Measurements from ENCODE around the gene TAOK3. TPM values are rescaled to one million over a fixed set of nuclear protein-coding genes. Genes with fewer than 3 reads are reported as not detected.

TAOK3 gene
- total and polyA plus RNA-seq, 3 experiments from 2014 or later = 52.5 to 129 (median 53.0) TPM

DNA sequence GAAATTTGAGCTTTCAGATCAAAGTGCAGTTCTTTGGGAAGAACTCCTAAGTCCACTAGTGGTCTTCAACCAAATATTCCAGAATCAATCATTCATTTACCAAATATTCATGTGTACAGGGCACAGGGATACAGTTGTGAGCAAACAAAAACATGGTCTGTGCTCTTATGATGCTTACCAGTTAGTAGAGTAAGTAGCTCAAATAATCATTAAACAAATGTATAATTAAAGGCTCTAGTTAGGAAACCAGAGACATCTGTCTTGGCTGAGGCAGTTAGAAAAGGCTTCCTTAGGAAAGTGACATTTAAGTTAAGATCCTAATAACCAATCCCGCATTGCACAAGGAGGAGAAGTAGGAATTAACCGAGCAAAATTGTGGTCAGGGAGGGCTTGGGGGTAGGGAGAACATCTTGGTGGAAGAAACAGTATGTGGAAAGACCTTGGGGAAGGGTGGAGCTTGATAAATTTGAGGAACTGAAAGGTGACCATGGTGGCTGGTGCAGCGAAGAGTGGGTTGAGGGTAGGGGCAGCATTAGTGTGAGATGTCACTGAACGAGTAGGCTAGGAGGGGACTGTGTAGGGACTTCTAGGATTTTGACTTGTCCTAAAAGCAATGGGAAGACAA is 196.8 kb downstream of the TAOK3 start:
- Mint-ChIP-seq H3K4me3 (no peak overlapping the region), H3K27me3 (peaks cover 0 to 3% of the 10 kb centered on the region in 2 donors), H3K4me1 (peaks cover 0 to 2% (median 0%) of the 10 kb centered on the region in 3 donors), H3K9me3 (no peaks in the 10 kb centered on the region), H3K27ac (peak overlapping the region in 1 of 8 donors; percentile 31), H3K36me3 (peaks cover 18 to 74% (median 34%) of the 10 kb centered on the region in 3 donors)
- Histone ChIP-seq H3K4me3 (ENCODE audit: low read length) (no peak overlapping the region), H3K9me3 (ENCODE audit: low read length) (no peaks in the 10 kb centered on the region), H3K27ac (ENCODE audit: low read depth, low read length) (no peak overlapping the region), H3K36me3 (ENCODE audit: insufficient read depth, low read length) (peaks cover 49% of the 10 kb centered on the region), H3K27me3 (ENCODE audit: insufficient read depth, low read length, poor library complexity, severe bottlenecking) (no peaks in the 10 kb centered on the region), H3K4me1 (ENCODE audit: insufficient read depth, low read length) (no peaks in the 10 kb centered on the region)
- DNase-seq = no peak
- POLR2A ChIA-PET = no interaction called here
- CTCF ChIA-PET = interaction anchor here (0.8 to 3.7 kb wide), 3 partner anchors 40 to 201 kb away, joined by 3 to 12 read pairs (median 4); partner anchors contain the start of genes PEBP1 and SUDS3

DNA sequence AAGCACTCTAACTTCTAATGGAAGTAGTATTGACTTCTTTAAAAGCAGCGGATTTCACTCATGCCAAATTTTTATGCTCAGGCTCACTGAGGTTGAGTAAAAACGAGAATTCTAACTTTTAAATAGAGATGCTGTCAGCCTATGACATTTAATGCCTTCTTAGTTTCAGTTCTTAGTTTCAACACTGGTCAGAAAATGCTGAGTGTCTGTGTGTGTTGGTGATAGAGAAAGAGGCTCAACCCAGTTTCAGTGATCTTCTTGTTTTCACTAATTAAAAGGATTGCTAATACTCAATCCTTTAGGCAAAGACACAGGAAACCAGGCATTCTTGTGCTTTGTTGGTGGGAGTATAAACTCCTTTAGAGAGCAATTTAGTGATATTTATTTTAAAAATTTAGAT is 205.8 kb downstream of the TAOK3 start:
- POLR2A ChIA-PET = no interaction called here
- no peaks in the 10 kb centered on the region for H3K9me3 ChIP-seq (ENCODE audit: low read length)
- H3K27me3 ChIP-seq (ENCODE audit: insufficient read depth, low read length, poor library complexity, severe bottlenecking) = no peaks in the 10 kb centered on the region
- Mint-ChIP-seq H3K4me3 (no peak overlapping the region), H3K36me3 (peaks cover 10 to 75% (median 21%) of the 10 kb centered on the region in 3 donors), H3K27ac (peak overlapping the region in 1 of 8 donors; percentile 61), H3K27me3 (no peaks in the 10 kb centered on the region), H3K4me1 (peaks cover 4 to 6% (median 6%) of the 10 kb centered on the region in 3 donors), H3K9me3 (no peaks in the 10 kb centered on the region)
- no peak overlapping the region for H3K27ac ChIP-seq (ENCODE audit: low read depth, low read length)
- H3K4me1 ChIP-seq (ENCODE audit: insufficient read depth, low read length) = peaks cover 15% of the 10 kb centered on the region
- peaks cover 15% of the 10 kb centered on the region for H3K36me3 ChIP-seq (ENCODE audit: insufficient read depth, low read length)
- no peak overlapping the region for H3K4me3 ChIP-seq (ENCODE audit: low read length)
- no peak for DNase-seq
- CTCF ChIA-PET = interaction anchor here (1.0 kb wide), 1 partner anchor 212 kb away, joined by 3 read pairs; no protein-coding TSS in a partner anchor

DNA sequence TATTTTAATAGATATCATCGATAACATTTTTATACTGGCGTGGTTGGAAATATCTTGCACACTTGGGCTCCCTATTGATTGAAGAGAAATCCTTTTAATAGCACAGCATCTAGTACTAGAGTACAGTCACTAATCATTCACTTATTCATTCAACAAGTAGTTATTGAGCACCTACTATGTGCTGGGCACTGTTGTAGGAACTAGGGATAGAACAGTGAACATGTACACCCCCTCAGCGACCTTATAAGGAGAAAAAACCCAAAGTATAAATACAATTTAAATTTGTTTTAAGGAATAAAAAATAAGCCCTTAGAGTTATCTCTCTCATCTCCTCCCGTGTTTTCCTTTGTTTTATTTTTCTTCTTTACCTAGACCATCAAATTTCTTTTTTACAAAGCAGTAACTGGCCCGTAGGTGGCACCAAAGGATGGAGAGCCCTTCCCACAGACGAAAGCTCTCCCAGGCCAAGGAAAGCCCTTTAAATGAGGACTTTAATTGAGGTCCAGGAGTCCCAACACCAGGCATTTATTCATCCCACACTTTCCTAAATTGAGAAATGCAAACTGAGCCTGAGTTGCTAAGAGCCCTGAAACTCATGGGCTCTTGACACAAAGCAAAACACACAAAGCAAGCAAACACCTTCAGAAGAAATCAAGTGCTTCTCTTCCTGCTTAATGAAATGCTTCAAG is 207.8 kb downstream of the TAOK3 start:
- Mint-ChIP-seq H3K36me3 (peaks cover 10 to 75% (median 17%) of the 10 kb centered on the region in 3 donors), H3K4me3 (no peak overlapping the region), H3K27ac (peak overlapping the region in 1 of 8 donors; percentile 28), H3K9me3 (no peaks in the 10 kb centered on the region), H3K27me3 (no peaks in the 10 kb centered on the region), H3K4me1 (peaks cover 2 to 6% (median 6%) of the 10 kb centered on the region in 3 donors)
- no peaks in the 10 kb centered on the region for H3K27me3 ChIP-seq (ENCODE audit: insufficient read depth, low read length, poor library complexity, severe bottlenecking)
- no peak overlapping the region for H3K4me3 ChIP-seq (ENCODE audit: low read length)
- DNase-seq = no peak
- ChIA-PET POLR2A (no interaction called here), CTCF (interaction anchor here (0.7 to 1.4 kb wide), 2 partner anchors 29 to 213 kb away, joined by 3 to 4 read pairs; partner anchors contain the start of gene PEBP1)
- peaks cover 21% of the 10 kb centered on the region for H3K36me3 ChIP-seq (ENCODE audit: insufficient read depth, low read length)
- H3K9me3 ChIP-seq (ENCODE audit: low read length) = no peaks in the 10 kb centered on the region
- peaks cover 15% of the 10 kb centered on the region for H3K4me1 ChIP-seq (ENCODE audit: insufficient read depth, low read length)
- H3K27ac ChIP-seq (ENCODE audit: low read depth, low read length) = no peak overlapping the region

DNA sequence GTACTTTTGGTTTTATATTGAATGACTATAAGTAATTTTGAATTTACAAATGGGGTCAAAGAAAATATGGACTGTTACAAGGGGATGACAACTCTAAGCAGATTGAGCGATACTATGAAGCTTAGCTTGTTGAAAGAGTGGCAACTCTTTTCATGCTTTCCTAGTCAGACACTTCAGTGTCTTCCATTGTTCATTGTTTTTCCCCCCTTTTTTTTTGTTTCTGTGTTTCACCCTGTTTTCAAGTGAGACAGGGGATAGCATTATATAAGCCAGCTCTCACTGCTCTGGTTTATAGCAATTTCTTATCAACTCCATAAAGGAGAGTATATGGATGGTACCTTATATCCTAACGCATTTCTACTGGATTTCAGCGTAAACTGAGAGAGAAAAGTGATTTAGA is 212.2 kb downstream of the TAOK3 start:
- DNase-seq = no peak
- no peaks in the 10 kb centered on the region for H3K27me3 Mint-ChIP-seq
- H3K9me3 Mint-ChIP-seq = no peaks in the 10 kb centered on the region
- CTCF ChIA-PET = no interaction called here
- Histone ChIP-seq H3K36me3 (ENCODE audit: insufficient read depth, low read length) (peaks cover 48% of the 10 kb centered on the region), H3K4me1 (ENCODE audit: insufficient read depth, low read length) (peaks cover 15% of the 10 kb centered on the region), H3K27ac (ENCODE audit: low read depth, low read length) (no peak overlapping the region), H3K9me3 (ENCODE audit: low read length) (no peaks in the 10 kb centered on the region), H3K27me3 (ENCODE audit: insufficient read depth, low read length, poor library complexity, severe bottlenecking) (no peaks in the 10 kb centered on the region), H3K4me3 (ENCODE audit: low read length) (no peak overlapping the region)
- no peak overlapping the region for H3K4me3 Mint-ChIP-seq
- H3K4me1 Mint-ChIP-seq = peaks cover 1 to 6% (median 3%) of the 10 kb centered on the region in 3 donors
- no peak overlapping the region for H3K27ac Mint-ChIP-seq
- peaks cover 13 to 48% (median 16%) of the 10 kb centered on the region in 3 donors for H3K36me3 Mint-ChIP-seq
- POLR2A ChIA-PET = interaction anchor here (0.5 kb wide), 1 partner anchor 44 kb away, joined by 4 read pairs; no protein-coding TSS in a partner anchor

DNA sequence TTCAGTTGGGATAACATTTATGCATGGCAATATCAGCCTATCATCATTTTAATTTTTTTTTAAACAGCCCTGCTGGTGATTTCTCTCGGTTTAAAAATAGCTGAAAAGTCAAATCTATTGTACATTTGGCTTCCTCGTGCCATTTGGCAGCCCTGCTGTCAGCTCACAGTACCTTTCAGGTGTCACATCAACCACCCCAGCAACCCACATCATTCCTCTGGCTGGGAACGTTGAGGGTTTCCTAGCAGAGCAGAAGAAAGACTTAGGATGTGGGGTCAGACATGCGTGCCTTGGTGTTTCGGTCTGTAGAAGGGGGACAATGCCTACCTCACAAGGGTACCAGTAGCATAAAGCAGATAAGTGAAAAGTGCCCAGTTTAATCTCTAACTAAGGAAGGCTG is 221.0 kb downstream of the TAOK3 start:
- POLR2A ChIA-PET = interaction anchor here (1.2 kb wide), 1 partner anchor 16 kb away, joined by 5 read pairs; the partner anchor contains the start of gene PEBP1
- no peaks in the 10 kb centered on the region for H3K27me3 Mint-ChIP-seq

DNA sequence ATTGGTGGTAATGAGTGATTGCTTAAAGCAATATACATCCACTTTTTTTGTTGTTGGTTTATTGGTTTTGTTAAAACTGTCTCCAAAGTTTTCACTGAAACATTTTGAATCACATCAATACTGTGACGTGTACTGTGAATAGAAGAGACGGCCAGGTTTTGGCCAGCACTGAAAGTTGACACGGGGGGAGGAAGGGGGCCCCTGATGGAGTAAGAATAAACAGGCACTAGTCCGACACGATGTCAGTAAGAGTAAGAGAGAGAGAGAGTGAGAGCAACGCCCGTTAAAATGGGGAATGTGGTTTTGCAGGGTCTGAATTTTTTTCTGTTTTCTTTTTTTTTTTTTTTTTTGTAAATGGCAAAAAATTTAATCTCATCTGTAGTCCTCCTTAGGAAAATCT is 222.1 kb downstream of the TAOK3 start:
- CTCF ChIA-PET = no interaction called here
- H3K4me1 Mint-ChIP-seq = peaks cover 0 to 3% (median 0%) of the 10 kb centered on the region in 3 donors

More for the DNA sequence above, 221.0 kb downstream of the TAOK3 start:
- Histone ChIP-seq H3K27me3 (ENCODE audit: insufficient read depth, low read length, poor library complexity, severe bottlenecking) (no peaks in the 10 kb centered on the region), H3K4me3 (ENCODE audit: low read length) (no peak overlapping the region), H3K4me1 (ENCODE audit: insufficient read depth, low read length) (no peaks in the 10 kb centered on the region), H3K27ac (ENCODE audit: low read depth, low read length) (no peak overlapping the region), H3K9me3 (ENCODE audit: low read length) (no peaks in the 10 kb centered on the region), H3K36me3 (ENCODE audit: insufficient read depth, low read length) (peaks cover 23% of the 10 kb centered on the region)
- Mint-ChIP-seq H3K27ac (peak overlapping the region in 3 of 8 donors; percentile 58 to 80 (median 63)), H3K9me3 (no peaks in the 10 kb centered on the region), H3K36me3 (peaks cover 0 to 51% (median 7%) of the 10 kb centered on the region in 3 donors), H3K4me3 (no peak overlapping the region), H3K4me1 (no peaks in the 10 kb centered on the region)
- DNase-seq = no peak
- CTCF ChIA-PET = interaction anchor here (1.5 kb wide), 1 partner anchor 16 kb away, joined by 3 read pairs; the partner anchor contains the start of gene PEBP1

DNA sequence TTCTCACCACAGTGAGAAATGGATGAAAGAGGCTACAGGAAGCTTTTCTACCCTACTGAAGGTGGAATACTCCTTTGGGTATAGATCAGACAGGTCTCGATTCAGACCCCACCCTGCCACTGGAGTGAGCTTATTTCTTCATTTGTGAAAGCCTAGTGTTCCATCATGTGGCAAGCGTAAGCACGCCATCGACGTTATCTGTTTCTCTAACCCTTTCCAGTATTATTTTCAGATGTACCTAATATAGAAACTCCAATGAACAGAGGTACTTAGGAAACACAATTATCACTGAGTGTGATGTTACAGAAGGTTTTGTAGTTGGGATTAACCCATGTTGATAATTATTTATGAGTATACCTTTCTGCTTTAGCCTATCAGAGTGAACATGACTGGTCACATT is 224.4 kb downstream of the TAOK3 start:
- ChIA-PET POLR2A (no interaction called here), CTCF (no interaction called here)

More for the DNA sequence above, 222.1 kb downstream of the TAOK3 start:
- Histone ChIP-seq H3K27me3 (ENCODE audit: insufficient read depth, low read length, poor library complexity, severe bottlenecking) (no peaks in the 10 kb centered on the region), H3K4me1 (ENCODE audit: insufficient read depth, low read length) (no peaks in the 10 kb centered on the region), H3K27ac (ENCODE audit: low read depth, low read length) (no peak overlapping the region), H3K4me3 (ENCODE audit: low read length) (no peak overlapping the region), H3K9me3 (ENCODE audit: low read length) (no peaks in the 10 kb centered on the region), H3K36me3 (ENCODE audit: insufficient read depth, low read length) (peaks cover 18% of the 10 kb centered on the region)
- POLR2A ChIA-PET = no interaction called here
- H3K27me3 Mint-ChIP-seq = no peaks in the 10 kb centered on the region
- DNase-seq = no peak
- no peaks in the 10 kb centered on the region for H3K9me3 Mint-ChIP-seq
- no peak overlapping the region for H3K4me3 Mint-ChIP-seq
- peak overlapping the region in 4 of 8 donors; percentile 44 to 84 (median 52) for H3K27ac Mint-ChIP-seq
- H3K36me3 Mint-ChIP-seq = peaks cover 0 to 57% (median 7%) of the 10 kb centered on the region in 3 donors

DNA sequence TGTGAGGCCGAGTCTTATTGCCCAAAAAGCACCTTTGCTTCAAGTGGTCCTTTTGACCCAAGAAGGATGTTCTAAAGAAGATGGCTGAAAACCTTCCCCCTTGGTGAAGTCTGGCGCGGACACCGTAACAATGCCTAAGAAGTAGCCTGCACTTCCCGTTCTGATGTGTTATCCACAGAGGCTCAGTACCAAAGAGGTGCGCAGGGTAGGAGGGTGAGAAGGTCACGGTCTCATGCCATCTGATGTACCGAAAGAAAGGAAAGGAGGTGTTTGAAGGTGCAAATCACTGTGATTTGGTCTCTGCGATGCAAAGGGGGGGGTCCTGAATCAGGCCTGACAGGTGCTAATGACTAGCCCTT is 226.9 kb downstream of the TAOK3 start:
- Histone ChIP-seq H3K9me3 (ENCODE audit: low read length) (no peaks in the 10 kb centered on the region), H3K27ac (ENCODE audit: low read depth, low read length) (no peak overlapping the region), H3K4me3 (ENCODE audit: low read length) (no peak overlapping the region), H3K27me3 (ENCODE audit: insufficient read depth, low read length, poor library complexity, severe bottlenecking) (no peaks in the 10 kb centered on the region), H3K36me3 (ENCODE audit: insufficient read depth, low read length) (peaks cover 9% of the 10 kb centered on the region), H3K4me1 (ENCODE audit: insufficient read depth, low read length) (no peaks in the 10 kb centered on the region)
- POLR2A ChIA-PET = no interaction called here
- Mint-ChIP-seq H3K36me3 (peaks cover 3 to 76% (median 17%) of the 10 kb centered on the region in 3 donors), H3K4me1 (peaks cover 4 to 13% (median 7%) of the 10 kb centered on the region in 3 donors), H3K27ac (peak overlapping the region in 5 of 8 donors; percentile 5 to 70 (median 63)), H3K27me3 (no peaks in the 10 kb centered on the region), H3K4me3 (no peak overlapping the region), H3K9me3 (no peaks in the 10 kb centered on the region)
- DNase-seq = no peak
- CTCF ChIA-PET = no interaction called here

More for the DNA sequence above, 224.4 kb downstream of the TAOK3 start:
- Mint-ChIP-seq H3K27me3 (no peaks in the 10 kb centered on the region), H3K36me3 (peaks cover under 1 to 76% (median 14%) of the 10 kb centered on the region in 3 donors), H3K27ac (peak overlapping the region in 2 of 8 donors; percentile 48 to 63), H3K4me1 (peaks cover 0 to 10% (median 1%) of the 10 kb centered on the region in 3 donors), H3K4me3 (no peak overlapping the region), H3K9me3 (no peaks in the 10 kb centered on the region)
- Histone ChIP-seq H3K9me3 (ENCODE audit: low read length) (no peaks in the 10 kb centered on the region), H3K27me3 (ENCODE audit: insufficient read depth, low read length, poor library complexity, severe bottlenecking) (no peaks in the 10 kb centered on the region), H3K4me1 (ENCODE audit: insufficient read depth, low read length) (no peaks in the 10 kb centered on the region), H3K36me3 (ENCODE audit: insufficient read depth, low read length) (peaks cover 27% of the 10 kb centered on the region), H3K4me3 (ENCODE audit: low read length) (no peak overlapping the region), H3K27ac (ENCODE audit: low read depth, low read length) (no peak overlapping the region)
- no peak for DNase-seq
